Thoracic aorta (tissue), 2 donors: ENCODE measurements around the gene KRTAP5-7. TPM values are rescaled to one million over a fixed set of nuclear protein-coding genes. Genes with fewer than 3 reads are reported as not detected.
"Not testable (repeated sequence)": the region's sequence is repeated elsewhere in the genome, so short reads cannot be mapped to it uniquely, and the experiment has no call there.

Experiments
- ATAC-seq: fragments of 150-250 bp; one replicate; pipeline ENCODE4 v1.8.0; 2017; ENCODE audit warnings: low read depth; ENCODE audit not compliant: insufficient number of reproducible peaks, low FRiP score
- DNase-seq: peaks from one replicate; pipeline ENCODE4 v3.0.0-alpha.2; 2020; ENCODE audit warnings: low spot score
- H3K27ac ChIP-seq, 2 donors: fragments of 200-600 bp; sonication (generic); 1 replicate in 1 of 2; 2 replicates in 1 of 2; pipeline ENCODE4 v1.5.1; 2016; ENCODE audit warnings: mild to moderate bottlenecking in 2 of 2, moderate library complexity in 2 of 2
- H3K27me3 ChIP-seq: fragments of 200-600 bp; sonication (generic); replicated peaks from 2 replicates; pipeline ENCODE4 v1.6.0; 2016; ENCODE audit warnings: mild to moderate bottlenecking; ENCODE audit not compliant: insufficient read depth
- H3K36me3 ChIP-seq: fragments of 200-600 bp; sonication (generic); one replicate; pipeline ENCODE4 v1.5.1; 2016
- H3K4me1 ChIP-seq, 2 donors: fragments of 200-600 bp; sonication (generic); 1 replicate in 1 of 2; 2 replicates in 1 of 2; pipeline versions ENCODE4 v1.5.1 to v1.6.0; 2016; ENCODE audit warnings: low read depth in 2 of 2, mild to moderate bottlenecking in 1 of 2; ENCODE audit not compliant: control insufficient read depth in 1 of 2
- H3K4me3 ChIP-seq: fragments of 200-600 bp; sonication (generic); 2 replicates; pipeline ENCODE4 v1.5.1; 2016; ENCODE audit warnings: mild to moderate bottlenecking
- H3K9me3 ChIP-seq: fragments of 200-600 bp; sonication (generic); 2 replicates; pipeline ENCODE4 v1.5.1; 2016
- CTCF ChIP-seq: fragments of 200-600 bp; sonication (generic); IDR thresholded peaks from one replicate; pipeline ENCODE4 v1.5.1; 2019; ENCODE audit warnings: antibody characterized with exemption
- total RNA-seq, 2 donors: library from RNA; depleted of rRNA; stranded (reverse); fragments of >200 nt; gene quantifications; one replicate each; pipeline versions ENCODE4 v1.1.0 to v1.2.3, GENCODE V29; 2016

KRTAP5-7 gene
- not detected for total RNA-seq

GRCh38 chr11:71526796-71527575 lies at the start of gene KRTAP5-7:
Gene KRTAP5-7, plus strand, starts transcription at chr11:71527267. Its CDS starts 34 bp downstream, at chr11:71527301.
- not testable (repeated sequence) for H3K4me3 ChIP-seq, H3K27me3 ChIP-seq, DNase-seq, H3K27ac ChIP-seq, ATAC-seq, H3K9me3 ChIP-seq, H3K36me3 ChIP-seq, H3K4me1 ChIP-seq

- peaks cover 68% of the 10 kb centered on the region for H3K36me3 ChIP-seq
- no peak for DNase-seq
- no peak for TF ChIP-seq CTCF
- H3K27ac ChIP-seq = no peak overlapping the region
- H3K4me1 ChIP-seq = no peaks in the 10 kb centered on the region
- H3K9me3 ChIP-seq = no peaks in the 10 kb centered on the region
- no peak for ATAC-seq
- H3K4me3 ChIP-seq = no peak overlapping the region
- no peaks in the 10 kb centered on the region for H3K27me3 ChIP-seq
Measured at GRCh38 chr11:71477641-71478527, 49.2 kb upstream of the KRTAP5-7 start.

- no peak for TF ChIP-seq CTCF
- H3K9me3 ChIP-seq = no peaks in the 10 kb centered on the region
- no peak for DNase-seq
Measured at GRCh38 chr11:71478528-71478840, 48.6 kb upstream of the KRTAP5-7 start.

GRCh38 chr11:71481101-71481960 lies 45.7 kb upstream of the KRTAP5-7 start:
- TF ChIP-seq CTCF = no peak
- no peak for ATAC-seq
- H3K9me3 ChIP-seq = no peaks in the 10 kb centered on the region
- H3K4me3 ChIP-seq = no peak overlapping the region
- no peaks in the 10 kb centered on the region for H3K27me3 ChIP-seq
- DNase-seq = no peak
- no peak overlapping the region for H3K27ac ChIP-seq
- H3K36me3 ChIP-seq = peaks cover 70% of the 10 kb centered on the region
- no peaks in the 10 kb centered on the region for H3K4me1 ChIP-seq

More at GRCh38 chr11:71478528-71478840, 48.6 kb upstream of the KRTAP5-7 start:
- Histone ChIP-seq H3K27me3 (no peaks in the 10 kb centered on the region), H3K4me3 (no peak overlapping the region), H3K36me3 (peaks cover 68% of the 10 kb centered on the region), H3K4me1 (no peaks in the 10 kb centered on the region), H3K27ac (no peak overlapping the region)
- ATAC-seq = no peak

- no peaks in the 10 kb centered on the region for H3K27me3 ChIP-seq
- H3K9me3 ChIP-seq = no peaks in the 10 kb centered on the region
- DNase-seq = no peak
- peaks cover 65% of the 10 kb centered on the region for H3K36me3 ChIP-seq
- no peak overlapping the region for H3K4me3 ChIP-seq
- ATAC-seq = no peak
- H3K4me1 ChIP-seq = no peaks in the 10 kb centered on the region
- no peak for TF ChIP-seq CTCF
- no peak overlapping the region for H3K27ac ChIP-seq
Measured at GRCh38 chr11:71482216-71482615, 44.9 kb upstream of the KRTAP5-7 start.
